ENCODE measurements around the gene GMPR2.

Gene GMPR2

GRCh38 chr14:24256960-24257359 is 24.2 kb downstream of the GMPR2 start:
- Histone ChIP-seq H3K27ac (ENCODE audit: low read depth, low read length) (no peak overlapping the region), H3K9me3 (ENCODE audit: insufficient read depth, low read length) (no peaks in the 10 kb centered on the region), H4K20me1 (ENCODE audit: low read depth, low read length) (no peaks in the 10 kb centered on the region), H3K9me2 (replicated peaks; ENCODE audit: insufficient read depth, low read length) (no peaks in the 10 kb centered on the region), H3K4me2 (ENCODE audit: low read depth, low read length, poor library complexity, severe bottlenecking) (no peak overlapping the region), H3K4me3 (ENCODE audit: insufficient read depth, low read length, poor library complexity, severe bottlenecking) (no peak overlapping the region), H3F3A (ENCODE audit: insufficient read depth) (no peaks in the 10 kb centered on the region), H3K36me3 (ENCODE audit: low read length) (no peaks in the 10 kb centered on the region), H2AFZ (ENCODE audit: low read depth, low read length, severe bottlenecking) (no peak overlapping the region), H3K79me2 (ENCODE audit: insufficient read depth, low read length) (no peaks in the 10 kb centered on the region), H3K9ac (ENCODE audit: low read length) (no peak overlapping the region), H3K27me3 (ENCODE audit: low read length) (no peaks in the 10 kb centered on the region)
- TF ChIP-seq CTCF (IDR thresholded peaks at IDR 0.05; ENCODE audit: insufficient read depth, low read length, poor library complexity, severe bottlenecking) (no peak), EZH2phosphoT487 (conservative IDR thresholded peaks at IDR 0.05; ENCODE audit: low read length) (no peak)

- Histone ChIP-seq H3K9me2 (replicated peaks; ENCODE audit: insufficient read depth, low read length) (no peaks in the 10 kb centered on the region), H3K79me2 (ENCODE audit: insufficient read depth, low read length) (no peaks in the 10 kb centered on the region), H3F3A (ENCODE audit: insufficient read depth) (no peaks in the 10 kb centered on the region), H3K9ac (ENCODE audit: low read length) (no peak overlapping the region), H3K4me2 (ENCODE audit: low read depth, low read length, poor library complexity, severe bottlenecking) (no peak overlapping the region), H3K4me3 (ENCODE audit: insufficient read depth, low read length, poor library complexity, severe bottlenecking) (no peak overlapping the region), H3K27ac (ENCODE audit: low read depth, low read length) (no peak overlapping the region), H3K27me3 (ENCODE audit: low read length) (no peaks in the 10 kb centered on the region), H3K9me3 (ENCODE audit: insufficient read depth, low read length) (no peaks in the 10 kb centered on the region), H3K36me3 (ENCODE audit: low read length) (no peaks in the 10 kb centered on the region), H4K20me1 (ENCODE audit: low read depth, low read length) (no peaks in the 10 kb centered on the region), H2AFZ (ENCODE audit: low read depth, low read length, severe bottlenecking) (no peak overlapping the region)
- no peak for TF ChIP-seq EZH2phosphoT487 (conservative IDR thresholded peaks at IDR 0.05; ENCODE audit: low read length)
- no peak for TF ChIP-seq CTCF (IDR thresholded peaks at IDR 0.05; ENCODE audit: insufficient read depth, low read length, poor library complexity, severe bottlenecking)
These were observed 25.4 kb downstream of the GMPR2 start for GRCh38 chr14:24258119-24258518.

DNA sequence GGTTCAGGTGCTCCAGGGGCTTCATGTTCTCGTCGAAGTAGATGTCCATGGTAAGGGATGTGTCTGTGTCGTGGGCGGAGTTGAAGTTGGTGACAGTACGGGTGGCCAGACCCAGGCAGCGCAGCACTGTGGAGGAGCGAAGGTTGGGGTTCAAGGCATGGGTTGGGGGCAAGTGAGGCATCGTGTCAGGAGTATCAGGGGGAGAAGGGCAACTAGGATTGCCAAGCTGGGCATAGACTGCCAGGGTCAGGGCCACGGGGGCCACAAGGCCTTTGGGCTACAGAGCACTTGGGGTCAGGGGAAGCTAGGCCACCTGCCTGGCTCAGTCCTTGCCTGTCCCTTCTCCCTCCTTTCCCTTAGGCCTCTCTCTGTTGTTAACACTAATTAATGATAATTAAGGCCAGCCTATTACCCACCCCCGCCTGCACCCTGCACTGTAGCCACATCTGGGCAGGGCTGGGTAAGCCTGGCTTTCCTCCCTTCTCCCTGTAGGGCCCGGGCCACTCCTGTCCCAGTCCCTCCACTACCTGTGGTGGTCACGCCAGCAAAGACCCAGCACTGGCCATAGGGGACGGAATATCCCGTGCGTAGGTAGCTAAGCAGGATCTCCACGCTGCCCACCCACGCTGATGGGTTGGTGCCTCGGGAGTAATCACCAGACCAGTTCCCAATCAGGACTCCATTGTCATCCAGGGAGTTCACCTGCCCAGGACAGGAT is 26.0 kb downstream of the GMPR2 start:
- Histone ChIP-seq H2AFZ (ENCODE audit: low read depth, low read length, severe bottlenecking) (no peak overlapping the region), H3K9me2 (replicated peaks; ENCODE audit: insufficient read depth, low read length) (no peaks in the 10 kb centered on the region), H3K27me3 (ENCODE audit: low read length) (no peaks in the 10 kb centered on the region), H3K4me3 (ENCODE audit: insufficient read depth, low read length, poor library complexity, severe bottlenecking) (no peak overlapping the region), H3K79me2 (ENCODE audit: insufficient read depth, low read length) (no peaks in the 10 kb centered on the region), H3K4me2 (ENCODE audit: low read depth, low read length, poor library complexity, severe bottlenecking) (no peak overlapping the region), H3K27ac (ENCODE audit: low read depth, low read length) (no peak overlapping the region), H3K36me3 (ENCODE audit: low read length) (no peaks in the 10 kb centered on the region), H3F3A (ENCODE audit: insufficient read depth) (no peaks in the 10 kb centered on the region), H3K9ac (ENCODE audit: low read length) (no peak overlapping the region), H3K9me3 (ENCODE audit: insufficient read depth, low read length) (no peaks in the 10 kb centered on the region), H4K20me1 (ENCODE audit: low read depth, low read length) (no peaks in the 10 kb centered on the region)
- TF ChIP-seq EZH2phosphoT487 (conservative IDR thresholded peaks at IDR 0.05; ENCODE audit: low read length) (no peak), CTCF (IDR thresholded peaks at IDR 0.05; ENCODE audit: insufficient read depth, low read length, poor library complexity, severe bottlenecking) (no peak)
